ENCODE results near the gene TOE1. TPM values are rescaled to one million over a fixed set of nuclear protein-coding genes. Genes with fewer than 3 reads are reported as not detected.

Gene TOE1
- polyA plus RNA-seq, 1 experiment = 8.1 TPM

DNA sequence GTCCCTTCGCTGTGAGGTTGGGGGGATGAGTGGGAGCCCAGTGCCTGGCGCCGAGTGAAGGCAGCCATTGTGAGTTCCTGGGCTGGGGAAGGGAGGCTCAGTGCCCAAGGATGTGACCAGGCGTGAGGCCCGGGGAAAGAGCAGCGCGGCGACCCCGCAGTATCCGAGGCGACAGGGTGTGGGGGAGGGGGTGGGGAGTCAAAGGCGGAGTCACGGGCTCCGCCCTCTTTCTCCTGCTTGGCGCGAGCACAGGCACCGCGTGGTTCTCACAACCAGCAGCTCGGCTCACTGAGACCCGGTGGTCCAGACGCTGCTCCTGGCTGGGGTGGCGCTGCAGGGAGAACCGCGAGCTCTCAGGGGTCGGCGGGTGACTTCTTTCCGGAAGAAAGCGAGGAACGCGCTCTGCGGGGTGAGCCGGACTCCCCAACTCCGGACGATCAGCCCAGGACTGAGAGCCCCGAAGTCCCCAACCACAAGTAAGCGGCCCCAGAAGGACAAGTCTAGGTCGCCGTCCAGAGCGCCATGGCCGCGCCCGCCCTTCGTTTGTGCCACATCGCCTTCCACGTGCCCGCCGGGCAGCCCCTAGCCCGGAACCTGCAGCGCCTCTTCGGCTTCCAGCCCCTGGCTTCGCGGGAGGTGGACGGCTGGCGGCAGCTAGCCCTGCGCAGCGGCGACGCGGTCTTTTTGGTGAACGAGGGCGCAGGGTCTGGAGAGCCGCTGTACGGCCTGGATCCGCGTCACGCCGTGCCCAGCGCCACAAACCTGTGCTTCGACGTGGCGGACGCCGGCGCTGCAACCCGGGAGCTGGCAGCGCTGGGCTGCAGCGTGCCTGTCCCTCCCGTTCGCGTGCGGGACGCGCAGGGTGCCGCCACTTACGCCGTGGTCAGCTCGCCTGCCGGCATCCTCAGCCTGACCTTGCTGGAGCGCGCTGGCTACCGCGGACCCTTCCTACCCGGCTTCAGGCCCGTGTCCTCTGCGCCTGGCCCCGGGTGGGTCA lies 13.0 kb upstream of the TOE1 start, which contains the start of gene HPDL:
HPDL (plus strand) TSS at position 269 of the 997 bp plus-strand sequence; CDS start at position 523, 254 bp downstream.
- POLR2A ChIA-PET = interaction anchor here (0.5 to 1.8 kb wide), 3 partner anchors 13 to 360 kb away, joined by 3 to 12 read pairs (median 6); partner anchors contain the start of genes MUTYH and TOE1
- no peaks in the 10 kb centered on the region for H3K27me3 ChIP-seq (ENCODE audit: control insufficient read depth, insufficient read depth, low read length)
- peak within 1 kb of the TSS; percentile 65 for H3K4me3 ChIP-seq (ENCODE audit: low read depth, low read length)
- DNase-seq (ENCODE audit: low read depth, low spot score) = no peak
- H3K27ac ChIP-seq (ENCODE audit: low read depth, low read length) = no peak within 1 kb of the TSS
- CTCF ChIA-PET = interaction anchor here (0.6 to 1.6 kb wide), 4 partner anchors 14 to 313 kb away, joined by 3 to 7 read pairs (median 4); partner anchors contain the start of gene MUTYH
- no peaks in the 10 kb centered on the region; the same call in 1 of the 2 replicates for H3K9me3 ChIP-seq (ENCODE audit: control insufficient read depth, insufficient read depth, low read length)
- TF ChIP-seq, protein P1, sequence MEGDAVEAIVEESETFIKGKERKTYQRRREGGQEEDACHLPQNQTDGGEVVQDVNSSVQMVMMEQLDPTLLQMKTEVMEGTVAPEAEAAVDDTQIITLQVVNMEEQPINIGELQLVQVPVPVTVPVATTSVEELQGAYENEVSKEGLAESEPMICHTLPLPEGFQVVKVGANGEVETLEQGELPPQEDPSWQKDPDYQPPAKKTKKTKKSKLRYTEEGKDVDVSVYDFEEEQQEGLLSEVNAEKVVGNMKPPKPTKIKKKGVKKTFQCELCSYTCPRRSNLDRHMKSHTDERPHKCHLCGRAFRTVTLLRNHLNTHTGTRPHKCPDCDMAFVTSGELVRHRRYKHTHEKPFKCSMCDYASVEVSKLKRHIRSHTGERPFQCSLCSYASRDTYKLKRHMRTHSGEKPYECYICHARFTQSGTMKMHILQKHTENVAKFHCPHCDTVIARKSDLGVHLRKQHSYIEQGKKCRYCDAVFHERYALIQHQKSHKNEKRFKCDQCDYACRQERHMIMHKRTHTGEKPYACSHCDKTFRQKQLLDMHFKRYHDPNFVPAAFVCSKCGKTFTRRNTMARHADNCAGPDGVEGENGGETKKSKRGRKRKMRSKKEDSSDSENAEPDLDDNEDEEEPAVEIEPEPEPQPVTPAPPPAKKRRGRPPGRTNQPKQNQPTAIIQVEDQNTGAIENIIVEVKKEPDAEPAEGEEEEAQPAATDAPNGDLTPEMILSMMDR (IDR thresholded peaks at IDR 0.05; ENCODE audit: low read depth, low read length) = no peak

DNA sequence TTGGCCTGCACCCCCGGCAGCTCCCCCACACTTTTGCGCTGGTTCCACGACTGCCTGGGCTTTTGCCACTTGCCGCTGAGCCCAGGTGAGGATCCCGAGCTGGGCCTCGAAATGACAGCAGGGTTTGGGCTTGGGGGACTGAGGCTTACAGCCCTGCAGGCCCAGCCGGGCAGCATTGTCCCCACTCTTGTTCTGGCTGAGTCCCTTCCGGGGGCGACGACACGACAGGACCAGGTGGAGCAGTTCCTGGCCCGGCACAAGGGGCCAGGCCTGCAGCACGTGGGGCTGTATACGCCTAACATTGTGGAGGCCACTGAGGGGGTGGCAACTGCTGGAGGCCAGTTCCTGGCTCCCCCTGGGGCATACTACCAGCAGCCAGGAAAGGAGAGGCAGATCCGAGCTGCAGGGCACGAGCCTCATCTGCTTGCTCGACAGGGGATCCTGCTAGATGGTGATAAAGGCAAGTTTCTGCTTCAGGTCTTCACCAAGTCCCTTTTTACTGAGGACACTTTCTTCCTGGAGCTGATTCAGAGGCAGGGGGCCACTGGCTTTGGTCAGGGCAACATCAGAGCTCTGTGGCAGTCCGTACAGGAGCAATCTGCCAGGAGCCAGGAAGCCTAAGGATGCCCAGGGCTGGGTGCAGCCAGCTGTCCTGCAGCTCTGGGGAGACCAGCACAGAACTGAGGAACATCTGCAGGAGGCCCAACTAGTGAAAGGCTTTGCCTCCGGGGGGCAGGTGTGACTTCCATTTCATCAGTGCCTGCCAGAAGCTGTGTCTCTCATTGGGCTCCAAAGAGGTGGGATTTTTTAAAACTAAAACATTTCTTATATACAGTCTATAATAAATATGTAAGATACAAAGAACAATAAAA lies 12.1 kb upstream of the TOE1 start:
- Histone ChIP-seq H3K27ac (ENCODE audit: low read depth, low read length) (no peak overlapping the region), H3K27me3 (ENCODE audit: control insufficient read depth, insufficient read depth, low read length) (no peaks in the 10 kb centered on the region), H3K9me3 (ENCODE audit: control insufficient read depth, insufficient read depth, low read length) (no peaks in the 10 kb centered on the region; the same call in 1 of the 2 replicates), H3K4me3 (ENCODE audit: low read depth, low read length) (no peak overlapping the region)
- TF ChIP-seq, protein P1 (IDR thresholded peaks at IDR 0.05; ENCODE audit: low read depth, low read length) = no peak
- ChIA-PET POLR2A (interaction anchor here (0.6 to 1.8 kb wide), 2 partner anchors 12 to 357 kb away, joined by 3 to 12 read pairs; partner anchors contain the start of genes MUTYH and TOE1), CTCF (interaction anchor here (0.6 to 1.2 kb wide), 2 partner anchors 313 to 314 kb away, joined by 3 to 4 read pairs; no protein-coding TSS in a partner anchor)
- DNase-seq (ENCODE audit: low read depth, low spot score) = no peak

DNA sequence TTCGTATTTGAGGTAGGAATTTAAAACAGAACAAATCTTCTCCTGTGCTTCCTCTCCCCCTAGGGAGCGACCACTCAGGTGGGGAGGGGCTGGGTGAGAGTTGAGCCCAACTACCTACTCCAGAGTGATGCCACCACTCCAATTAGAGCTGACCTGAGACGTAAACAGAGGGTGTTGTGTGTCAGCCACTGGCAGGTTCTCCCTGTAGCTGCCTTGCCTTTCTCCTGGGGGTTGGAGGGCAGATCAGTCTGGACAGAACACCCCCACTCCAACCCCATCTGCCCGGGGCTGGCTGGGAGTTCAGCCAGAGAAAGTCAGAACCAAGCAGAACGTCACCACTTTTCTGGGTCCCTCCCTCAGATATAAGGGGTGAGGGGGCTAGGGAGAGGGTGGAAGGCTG lies 11.3 kb upstream of the TOE1 start:
- POLR2A ChIA-PET = interaction anchor here (0.6 to 1.3 kb wide), 2 partner anchors 11 to 181 kb away, joined by 4 to 13 read pairs; partner anchors contain the start of genes MUTYH and TOE1
- no peak overlapping the region for H3K27ac ChIP-seq (ENCODE audit: low read depth, low read length)

DNA sequence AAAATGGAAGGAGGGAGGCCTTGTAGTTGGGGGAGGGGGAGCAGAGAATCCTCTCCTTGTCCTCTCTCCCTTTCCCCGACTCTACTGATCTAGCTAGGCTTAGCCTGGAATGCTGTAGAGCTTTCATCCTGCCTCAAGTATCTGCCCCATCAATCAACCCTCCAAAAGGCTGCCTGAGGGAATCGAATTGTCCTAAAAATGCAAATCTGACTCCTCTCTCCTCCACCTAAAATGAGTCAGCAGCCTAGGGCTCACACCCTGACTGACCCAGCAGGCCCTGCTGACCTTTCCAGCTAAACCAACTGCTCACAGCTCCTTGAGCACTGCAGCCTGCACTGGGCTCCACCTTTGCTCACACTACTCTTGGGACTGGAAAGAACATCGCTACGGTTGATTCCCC lies 10.5 kb upstream of the TOE1 start:
- TF ChIP-seq, protein P1 (IDR thresholded peaks at IDR 0.05; ENCODE audit: low read depth, low read length) = no peak
- no peak for DNase-seq (ENCODE audit: low read depth, low spot score)
- ChIA-PET POLR2A (interaction anchor here (1.3 kb wide), 1 partner anchor 10 kb away, joined by 13 read pairs; the partner anchor contains the start of genes MUTYH and TOE1), CTCF (interaction anchor here (1.4 kb wide), 1 partner anchor 26 kb away, joined by 11 read pairs; no protein-coding TSS in a partner anchor)
- H3K27me3 ChIP-seq (ENCODE audit: control insufficient read depth, insufficient read depth, low read length) = no peaks in the 10 kb centered on the region
- H3K4me3 ChIP-seq (ENCODE audit: low read depth, low read length) = no peak overlapping the region
- H3K27ac ChIP-seq (ENCODE audit: low read depth, low read length) = no peak overlapping the region
- H3K9me3 ChIP-seq (ENCODE audit: control insufficient read depth, insufficient read depth, low read length) = no peaks in the 10 kb centered on the region; the same call in 1 of the 2 replicates

More for the DNA sequence above, 11.3 kb upstream of the TOE1 start:
- CTCF ChIA-PET = interaction anchor here (0.6 to 1.4 kb wide), 2 partner anchors 25 to 314 kb away, joined by 4 to 11 read pairs; no protein-coding TSS in a partner anchor
- Histone ChIP-seq H3K4me3 (ENCODE audit: low read depth, low read length) (no peak overlapping the region), H3K27me3 (ENCODE audit: control insufficient read depth, insufficient read depth, low read length) (no peaks in the 10 kb centered on the region), H3K9me3 (ENCODE audit: control insufficient read depth, insufficient read depth, low read length) (no peaks in the 10 kb centered on the region; the same call in 1 of the 2 replicates)
- DNase-seq (ENCODE audit: low read depth, low spot score) = no peak
- TF ChIP-seq, protein P1 (IDR thresholded peaks at IDR 0.05; ENCODE audit: low read depth, low read length) = no peak

All from AG04450 (cell line).